ENCODE data around the gene USP21. TPM values are rescaled to one million over a fixed set of nuclear protein-coding genes. Genes with fewer than 3 reads are reported as not detected.

Gene USP21
- total and polyA plus RNA-seq, 9 of the 15 experiments (the other 6 are each of a cell fraction or from before 2014, with no cell fraction given) = 4.9 to 52.4 (median 21.6) TPM

DNA sequence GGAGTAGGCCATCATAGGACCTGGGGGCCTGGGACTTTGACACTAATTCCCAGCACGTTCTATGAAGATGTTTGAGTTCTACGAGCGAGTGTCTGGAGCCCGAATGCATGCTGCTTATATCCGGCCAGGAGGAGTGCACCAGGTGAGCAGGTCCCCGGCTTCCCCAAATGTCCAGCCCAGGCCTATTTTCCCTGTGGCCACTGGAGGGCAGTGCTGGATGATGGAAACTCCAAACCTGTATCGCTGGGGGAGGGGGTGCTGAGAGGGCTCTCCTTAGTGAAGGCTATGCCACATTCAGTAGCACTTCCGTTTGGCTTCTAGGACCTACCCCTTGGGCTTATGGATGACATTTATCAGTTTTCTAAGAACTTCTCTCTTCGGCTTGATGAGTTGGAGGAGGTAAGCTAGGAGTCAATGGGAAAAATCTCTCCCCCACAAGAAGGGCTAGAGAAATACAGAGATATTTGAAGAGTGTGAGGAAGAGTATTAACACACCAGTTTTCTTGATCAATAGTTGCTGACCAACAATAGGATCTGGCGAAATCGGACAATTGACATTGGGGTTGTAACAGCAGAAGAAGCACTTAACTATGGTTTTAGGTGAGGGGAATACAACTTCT lies 50.6 kb downstream of the USP21 start (continued):
- TF ChIP-seq MEF2A (IDR thresholded peaks at IDR 0.05; ENCODE audit: control insufficient read depth, low read depth, low read length) (no peak), GATAD2B (IDR thresholded peaks at IDR 0.05; ENCODE audit: borderline replicate concordance) (peak; percentile 54; the same call in 1 of the 2 replicates), ZNF644 (tag; IDR thresholded peaks at IDR 0.05; ENCODE audit: low read depth) (no peak), ZNF707 (CRISPR knock-in tag; conservative IDR thresholded peaks at IDR 0.05) (no peak), ZNF830 (CRISPR knock-in tag; IDR thresholded peaks at IDR 0.05) (no peak), HDAC3 (IDR thresholded peaks at IDR 0.05; ENCODE audit: borderline replicate concordance, partially characterized antibody) (no peak), CXXC5 (CRISPR knock-in tag; IDR thresholded peaks at IDR 0.05) (no peak), ATF7 (IDR thresholded peaks at IDR 0.05) (peak; percentile 44; the same call in 1 of the 2 replicates), ZBTB7A (IDR thresholded peaks at IDR 0.05; ENCODE audit: borderline replicate concordance, control insufficient read depth, low read depth, low read length) (no peak), PRPF4 (IDR thresholded peaks at IDR 0.05; ENCODE audit: insufficient read depth, low read depth, low read length, poor library complexity, severe bottlenecking) (no peak), HNRNPK (IDR thresholded peaks at IDR 0.05; ENCODE audit: low read depth, low read length, poor library complexity, severe bottlenecking) (no peak), SP1 (CRISPR knock-in tag; IDR thresholded peaks at IDR 0.05) (peak; percentile 58), GTF2E2 (tag; IDR thresholded peaks at IDR 0.05) (no peak), DDX20 (tag; IDR thresholded peaks at IDR 0.05; ENCODE audit: low read depth) (no peak), MTF1 (CRISPR knock-in tag; IDR thresholded peaks at IDR 0.05; ENCODE audit: borderline replicate concordance) (no peak), MYC (IDR thresholded peaks at IDR 0.05; ENCODE audit: low read depth, low read length) (no peak), MYC (CRISPR knock-in tag; IDR thresholded peaks at IDR 0.05; ENCODE audit: borderline replicate concordance, low read depth) (no peak), ZZZ3 (IDR thresholded peaks at IDR 0.05) (no peak), GABPB2 (CRISPR knock-in tag; conservative IDR thresholded peaks at IDR 0.05) (no peak), PCBP2 (IDR thresholded peaks at IDR 0.05; ENCODE audit: low read depth, low read length, poor library complexity, severe bottlenecking) (no peak), ETV5 (CRISPR knock-in tag; IDR thresholded peaks at IDR 0.05; ENCODE audit: low read depth) (no peak), RBM34 (IDR thresholded peaks at IDR 0.05; ENCODE audit: borderline replicate concordance, insufficient read depth, low read length) (no peak), CC2D1A (IDR thresholded peaks at IDR 0.05) (0 out of 2 replicates have a peak, but pooled peaks have one; percentile 13), KLF10 (CRISPR knock-in tag; IDR thresholded peaks at IDR 0.05) (no peak), RBM15 (IDR thresholded peaks at IDR 0.05; ENCODE audit: insufficient read depth, low read length) (no peak)
- TF ChIP-seq, protein P1, sequence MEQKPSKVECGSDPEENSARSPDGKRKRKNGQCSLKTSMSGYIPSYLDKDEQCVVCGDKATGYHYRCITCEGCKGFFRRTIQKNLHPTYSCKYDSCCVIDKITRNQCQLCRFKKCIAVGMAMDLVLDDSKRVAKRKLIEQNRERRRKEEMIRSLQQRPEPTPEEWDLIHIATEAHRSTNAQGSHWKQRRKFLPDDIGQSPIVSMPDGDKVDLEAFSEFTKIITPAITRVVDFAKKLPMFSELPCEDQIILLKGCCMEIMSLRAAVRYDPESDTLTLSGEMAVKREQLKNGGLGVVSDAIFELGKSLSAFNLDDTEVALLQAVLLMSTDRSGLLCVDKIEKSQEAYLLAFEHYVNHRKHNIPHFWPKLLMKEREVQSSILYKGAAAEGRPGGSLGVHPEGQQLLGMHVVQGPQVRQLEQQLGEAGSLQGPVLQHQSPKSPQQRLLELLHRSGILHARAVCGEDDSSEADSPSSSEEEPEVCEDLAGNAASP (IDR thresholded peaks at IDR 0.05) = no peak
- TF ChIP-seq, protein P2, sequence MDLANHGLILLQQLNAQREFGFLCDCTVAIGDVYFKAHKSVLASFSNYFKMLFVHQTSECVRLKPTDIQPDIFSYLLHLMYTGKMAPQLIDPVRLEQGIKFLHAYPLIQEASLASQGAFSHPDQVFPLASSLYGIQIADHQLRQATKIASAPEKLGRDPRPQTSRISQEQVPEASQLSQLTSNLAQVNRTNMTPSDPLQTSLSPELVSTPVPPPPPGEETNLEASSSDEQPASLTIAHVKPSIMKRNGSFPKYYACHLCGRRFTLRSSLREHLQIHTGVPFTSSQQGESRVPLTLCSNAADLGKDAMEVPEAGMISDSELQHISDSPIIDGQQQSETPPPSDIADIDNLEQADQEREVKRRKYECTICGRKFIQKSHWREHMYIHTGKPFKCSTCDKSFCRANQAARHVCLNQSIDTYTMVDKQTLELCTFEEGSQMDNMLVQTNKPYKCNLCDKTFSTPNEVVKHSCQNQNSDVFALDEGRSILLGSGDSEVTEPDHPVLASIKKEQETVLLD (IDR thresholded peaks at IDR 0.05) = no peak
